Measurements from ENCODE around the gene HHIPL1. TPM values are rescaled to one million over a fixed set of nuclear protein-coding genes. Genes with fewer than 3 reads are reported as not detected.
A peak's percentile ranks its signal among the peaks of the same experiment; 100 is the strongest.

Gene HHIPL1
- total RNA-seq, 1 donor from 2014 or later, result 2.7 TPM

DNA sequence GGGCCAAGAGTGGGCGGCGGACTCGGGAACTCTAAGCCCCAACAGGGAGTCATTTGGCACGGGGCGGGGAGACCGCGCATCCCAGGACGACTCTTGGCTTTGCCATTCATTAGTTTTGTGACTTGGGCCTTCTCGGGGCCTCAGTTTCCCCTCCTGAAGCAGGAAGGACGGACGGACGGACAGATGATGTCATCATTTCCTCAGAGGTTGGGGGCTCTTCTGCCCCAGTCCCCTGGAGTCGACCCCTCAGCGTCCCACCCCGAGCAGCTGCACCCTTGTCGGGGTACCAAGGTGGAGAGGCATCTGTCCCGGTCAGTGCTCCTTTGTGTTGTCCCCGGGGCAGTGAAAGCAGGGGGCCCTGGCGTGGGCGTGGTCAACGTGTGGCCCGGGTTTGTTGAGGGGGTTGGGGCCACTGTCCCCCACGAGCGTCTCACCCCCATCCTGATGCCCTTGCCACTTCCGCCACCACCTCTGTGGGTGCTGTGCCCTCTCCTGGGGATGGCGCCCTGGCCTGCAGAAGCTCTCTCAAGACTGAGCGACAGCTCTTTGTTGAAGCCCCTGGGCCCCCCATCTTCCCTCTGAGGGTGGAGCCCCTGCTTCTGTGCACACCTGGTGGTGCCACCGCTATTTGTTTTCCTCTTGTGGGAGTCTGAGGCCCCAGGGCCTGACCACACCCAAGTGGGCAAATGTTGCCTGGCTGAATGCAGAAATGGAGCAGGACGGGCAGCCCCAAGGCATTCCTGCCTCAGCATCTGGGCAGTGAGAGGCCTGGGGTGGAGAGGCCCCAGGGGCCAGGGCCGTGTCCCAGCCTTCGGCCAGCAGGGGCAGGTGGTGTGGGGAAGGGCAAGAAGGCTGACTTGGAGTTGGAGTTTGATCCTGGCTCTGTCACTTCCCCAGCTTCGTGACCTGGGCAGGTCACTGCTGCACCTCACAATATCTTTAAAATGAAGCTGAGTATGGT is 896 bp downstream of the HHIPL1 start:
- H3K27me3 Mint-ChIP-seq (ENCODE audit: unreplicated experiment), result no peaks in the 10 kb centered on the region
- peaks cover 3% of the 10 kb centered on the region for H3K4me1 Mint-ChIP-seq (ENCODE audit: unreplicated experiment)
- H3K36me3 Mint-ChIP-seq (ENCODE audit: unreplicated experiment), result no peaks in the 10 kb centered on the region
- H3K4me3 Mint-ChIP-seq (ENCODE audit: unreplicated experiment), result peak overlapping the region; percentile 48
- no peaks in the 10 kb centered on the region for H3K9me3 Mint-ChIP-seq (ENCODE audit: unreplicated experiment)
- no peak for DNase-seq (ENCODE audit: extremely low spot score, unreplicated experiment)
- no peak overlapping the region for H3K27ac Mint-ChIP-seq (ENCODE audit: unreplicated experiment)
- TF ChIP-seq, protein P1, sequence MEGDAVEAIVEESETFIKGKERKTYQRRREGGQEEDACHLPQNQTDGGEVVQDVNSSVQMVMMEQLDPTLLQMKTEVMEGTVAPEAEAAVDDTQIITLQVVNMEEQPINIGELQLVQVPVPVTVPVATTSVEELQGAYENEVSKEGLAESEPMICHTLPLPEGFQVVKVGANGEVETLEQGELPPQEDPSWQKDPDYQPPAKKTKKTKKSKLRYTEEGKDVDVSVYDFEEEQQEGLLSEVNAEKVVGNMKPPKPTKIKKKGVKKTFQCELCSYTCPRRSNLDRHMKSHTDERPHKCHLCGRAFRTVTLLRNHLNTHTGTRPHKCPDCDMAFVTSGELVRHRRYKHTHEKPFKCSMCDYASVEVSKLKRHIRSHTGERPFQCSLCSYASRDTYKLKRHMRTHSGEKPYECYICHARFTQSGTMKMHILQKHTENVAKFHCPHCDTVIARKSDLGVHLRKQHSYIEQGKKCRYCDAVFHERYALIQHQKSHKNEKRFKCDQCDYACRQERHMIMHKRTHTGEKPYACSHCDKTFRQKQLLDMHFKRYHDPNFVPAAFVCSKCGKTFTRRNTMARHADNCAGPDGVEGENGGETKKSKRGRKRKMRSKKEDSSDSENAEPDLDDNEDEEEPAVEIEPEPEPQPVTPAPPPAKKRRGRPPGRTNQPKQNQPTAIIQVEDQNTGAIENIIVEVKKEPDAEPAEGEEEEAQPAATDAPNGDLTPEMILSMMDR (IDR thresholded peaks at IDR 0.05), result no peak

DNA sequence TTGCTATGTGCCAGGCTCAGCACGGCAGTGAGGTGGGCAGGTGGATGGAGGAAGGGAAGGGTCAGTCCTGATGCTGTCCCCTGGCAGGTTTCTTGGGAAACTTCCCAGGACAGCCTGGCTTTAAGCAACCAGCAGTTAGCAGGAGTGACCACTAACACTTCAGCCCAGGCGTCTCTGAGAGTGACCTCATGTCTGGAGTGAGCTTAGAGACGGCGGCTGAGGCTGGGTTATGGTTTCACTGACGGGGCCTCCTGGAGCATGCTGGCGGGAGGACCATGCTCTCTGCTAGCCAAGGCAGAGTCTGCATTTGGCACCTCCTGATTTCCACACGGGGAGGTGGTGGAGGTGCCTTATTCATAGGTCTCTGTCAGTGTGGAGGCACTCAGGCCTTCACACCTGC is 2.5 kb downstream of the HHIPL1 start:
- DNase-seq (ENCODE audit: extremely low spot score, unreplicated experiment), result no peak
- Mint-ChIP-seq H3K27me3 (ENCODE audit: unreplicated experiment) (no peaks in the 10 kb centered on the region), H3K27ac (ENCODE audit: unreplicated experiment) (no peak overlapping the region), H3K9me3 (ENCODE audit: unreplicated experiment) (no peaks in the 10 kb centered on the region), H3K36me3 (ENCODE audit: unreplicated experiment) (no peaks in the 10 kb centered on the region), H3K4me1 (ENCODE audit: unreplicated experiment) (peaks cover 3% of the 10 kb centered on the region), H3K4me3 (ENCODE audit: unreplicated experiment) (no peak overlapping the region)
- TF ChIP-seq, protein P1 (IDR thresholded peaks at IDR 0.05), result no peak

DNA sequence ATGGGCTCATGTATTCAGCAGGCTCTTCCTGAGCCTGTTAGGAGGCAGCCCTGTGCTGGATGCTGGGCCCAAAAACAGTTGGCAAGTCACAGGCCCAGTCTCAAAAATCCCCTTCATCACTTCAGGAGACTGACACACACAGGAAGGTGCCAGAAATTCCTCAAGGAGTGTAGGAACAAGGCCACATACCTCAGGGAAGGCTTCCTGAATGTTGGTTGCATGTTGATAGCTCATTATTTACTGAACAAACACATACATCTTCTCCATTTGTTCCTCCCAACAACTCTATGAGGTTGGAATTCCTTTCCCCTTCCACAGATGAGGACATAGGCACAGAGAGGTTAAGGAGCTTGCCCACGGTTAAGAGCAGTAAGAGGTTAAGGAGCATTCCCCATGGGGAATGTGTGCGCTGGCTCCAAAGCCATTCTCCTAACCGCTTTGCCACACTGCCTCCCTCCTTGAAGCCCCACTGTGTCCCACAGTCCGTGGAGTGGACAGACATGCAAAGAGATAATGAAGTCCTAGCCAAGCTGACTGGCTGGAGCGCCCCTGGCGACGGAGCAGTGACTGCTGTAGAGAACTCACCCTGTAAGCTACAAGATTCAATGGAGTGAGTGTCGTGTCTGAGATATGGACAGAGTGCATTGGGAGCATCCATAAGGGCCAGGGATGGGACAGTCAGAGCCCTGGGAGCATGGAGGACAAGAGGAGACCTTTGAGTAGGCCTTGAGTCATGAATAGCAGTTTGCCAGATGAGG is 3.3 kb downstream of the HHIPL1 start:
- H3K36me3 Mint-ChIP-seq (ENCODE audit: unreplicated experiment), result no peaks in the 10 kb centered on the region
- H3K4me1 Mint-ChIP-seq (ENCODE audit: unreplicated experiment), result peaks cover 3% of the 10 kb centered on the region
- TF ChIP-seq, protein P1 (IDR thresholded peaks at IDR 0.05), result no peak
- H3K27ac Mint-ChIP-seq (ENCODE audit: unreplicated experiment), result no peak overlapping the region
- no peaks in the 10 kb centered on the region for H3K9me3 Mint-ChIP-seq (ENCODE audit: unreplicated experiment)
- no peak for DNase-seq (ENCODE audit: extremely low spot score, unreplicated experiment)
- no peak overlapping the region for H3K4me3 Mint-ChIP-seq (ENCODE audit: unreplicated experiment)
- H3K27me3 Mint-ChIP-seq (ENCODE audit: unreplicated experiment), result no peaks in the 10 kb centered on the region

DNA sequence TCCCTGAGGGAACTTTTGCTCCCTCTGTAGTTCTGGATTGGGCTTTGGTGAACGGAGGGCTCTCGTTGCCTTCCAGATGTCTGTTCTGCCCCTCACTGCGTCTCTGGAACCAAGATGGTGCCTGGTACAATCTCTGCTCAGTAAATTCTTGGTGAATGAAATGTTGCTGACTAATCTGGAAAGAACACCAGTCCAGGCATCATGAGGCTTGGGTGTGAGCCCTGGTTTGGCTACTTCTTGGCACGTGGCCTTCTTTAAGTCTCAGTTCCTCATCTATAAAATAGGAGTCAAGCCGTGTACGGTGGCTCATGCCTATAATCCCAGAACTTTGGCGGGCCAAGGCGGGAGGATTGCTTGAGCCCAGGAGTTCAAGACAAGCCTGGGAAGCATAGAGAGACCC is 4.3 kb downstream of the HHIPL1 start:
- TF ChIP-seq, protein P1 (IDR thresholded peaks at IDR 0.05), result no peak
- no peak overlapping the region for H3K4me3 Mint-ChIP-seq (ENCODE audit: unreplicated experiment)
- no peak overlapping the region for H3K27ac Mint-ChIP-seq (ENCODE audit: unreplicated experiment)
- DNase-seq (ENCODE audit: extremely low spot score, unreplicated experiment), result no peak
- peaks cover 3% of the 10 kb centered on the region for H3K4me1 Mint-ChIP-seq (ENCODE audit: unreplicated experiment)
- H3K9me3 Mint-ChIP-seq (ENCODE audit: unreplicated experiment), result no peaks in the 10 kb centered on the region
- no peaks in the 10 kb centered on the region for H3K36me3 Mint-ChIP-seq (ENCODE audit: unreplicated experiment)
- no peaks in the 10 kb centered on the region for H3K27me3 Mint-ChIP-seq (ENCODE audit: unreplicated experiment)

DNA sequence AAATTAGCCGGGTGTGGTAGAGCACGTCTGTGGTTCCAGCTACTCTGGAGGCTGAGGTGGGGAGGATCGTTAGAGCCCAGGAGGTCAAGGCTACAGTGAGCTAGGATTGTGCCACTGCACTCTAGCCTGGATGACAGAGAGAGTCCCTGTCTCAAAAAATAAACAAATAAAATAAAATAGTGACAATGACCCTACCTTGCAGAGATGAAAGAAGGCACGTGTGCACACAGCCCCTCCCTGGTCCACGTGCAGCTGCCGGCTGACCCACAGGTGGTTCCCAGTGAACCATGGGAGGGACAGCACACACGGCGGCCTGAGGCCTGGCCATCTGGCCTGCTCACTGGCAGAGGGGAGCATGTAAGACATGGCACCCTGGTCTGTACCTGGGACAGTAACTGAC is 4.7 kb downstream of the HHIPL1 start:
- H3K4me1 Mint-ChIP-seq (ENCODE audit: unreplicated experiment), result peaks cover 5% of the 10 kb centered on the region
- no peak for DNase-seq (ENCODE audit: extremely low spot score, unreplicated experiment)
- H3K27me3 Mint-ChIP-seq (ENCODE audit: unreplicated experiment), result no peaks in the 10 kb centered on the region
- TF ChIP-seq, protein P1 (IDR thresholded peaks at IDR 0.05), result no peak
- no peak overlapping the region for H3K4me3 Mint-ChIP-seq (ENCODE audit: unreplicated experiment)
- H3K36me3 Mint-ChIP-seq (ENCODE audit: unreplicated experiment), result no peaks in the 10 kb centered on the region
- H3K9me3 Mint-ChIP-seq (ENCODE audit: unreplicated experiment), result no peaks in the 10 kb centered on the region
- H3K27ac Mint-ChIP-seq (ENCODE audit: unreplicated experiment), result no peak overlapping the region
